ENCODE measurements around the gene RPL21. TPM values are rescaled to one million over a fixed set of nuclear protein-coding genes. Genes with fewer than 3 reads are reported as not detected.

Gene RPL21
- total RNA-seq, 1 donor from 2014 or later = 833 TPM

- no peak for DNase-seq (ENCODE audit: low read depth, low spot score)
Measured at GRCh38 chr13:27258637-27259386, 7.5 kb downstream of the RPL21 start.

- DNase-seq (ENCODE audit: low read depth, low spot score) = no peak
Measured at GRCh38 chr13:27259831-27260230, 8.5 kb downstream of the RPL21 start.

- DNase-seq (ENCODE audit: low read depth, low spot score) = no peak
Measured at GRCh38 chr13:27261396-27261795, 10.0 kb downstream of the RPL21 start.

- DNase-seq (ENCODE audit: low read depth, low spot score) = no peak
Measured at GRCh38 chr13:27263438-27263837, 12.1 kb downstream of the RPL21 start.

GRCh38 chr13:27264181-27264580, 12.8 kb downstream of the RPL21 start:
- no peak for DNase-seq (ENCODE audit: low read depth, low spot score)

- no peak for DNase-seq (ENCODE audit: low read depth, low spot score)
Measured at GRCh38 chr13:27264648-27265047, 13.3 kb downstream of the RPL21 start.

- DNase-seq (ENCODE audit: low read depth, low spot score) = no peak
Measured at GRCh38 chr13:27266917-27267316, 15.6 kb downstream of the RPL21 start.

- no peak for DNase-seq (ENCODE audit: low read depth, low spot score)
Measured at GRCh38 chr13:27267596-27267995, 16.2 kb downstream of the RPL21 start.

GRCh38 chr13:27269114-27269665, 17.8 kb downstream of the RPL21 start:
- no peak for DNase-seq (ENCODE audit: low read depth, low spot score)

GRCh38 chr13:27270594-27271520, 19.5 kb downstream of the RPL21 start, which contains the start of gene RASL11A:
Gene RASL11A (plus strand): TSS chr13:27270830. CDS start chr13:27270945, 115 bp downstream.
- DNase-seq (ENCODE audit: low read depth, low spot score) = peak; percentile 50

GRCh38 chr13:27271570-27272096, 20.3 kb downstream of the RPL21 start:
- no peak for DNase-seq (ENCODE audit: low read depth, low spot score)

GRCh38 chr13:27273658-27274425, 22.5 kb downstream of the RPL21 start:
- no peak for DNase-seq (ENCODE audit: low read depth, low spot score)

- DNase-seq (ENCODE audit: low read depth, low spot score) = no peak
Measured at GRCh38 chr13:27274631-27275030, 23.3 kb downstream of the RPL21 start.

- DNase-seq (ENCODE audit: low read depth, low spot score) = no peak
Measured at GRCh38 chr13:27276188-27276587, 24.8 kb downstream of the RPL21 start.

- no peak for DNase-seq (ENCODE audit: low read depth, low spot score)
Measured at GRCh38 chr13:27279506-27279905, 28.1 kb downstream of the RPL21 start.

GRCh38 chr13:27280009-27280656, 28.8 kb downstream of the RPL21 start:
- DNase-seq (ENCODE audit: low read depth, low spot score) = no peak

- DNase-seq (ENCODE audit: low read depth, low spot score) = no peak
Measured at GRCh38 chr13:27280841-27281240, 29.5 kb downstream of the RPL21 start.

GRCh38 chr13:27281420-27281819, 30.1 kb downstream of the RPL21 start:
- no peak for DNase-seq (ENCODE audit: low read depth, low spot score)

- no peak for DNase-seq (ENCODE audit: low read depth, low spot score)
Measured at GRCh38 chr13:27283906-27284493, 32.6 kb downstream of the RPL21 start.

- DNase-seq (ENCODE audit: low read depth, low spot score) = no peak
Measured at GRCh38 chr13:27288392-27288791, 37.0 kb downstream of the RPL21 start.
